HS-5 (cell line): ENCODE measurements around the gene NMNAT3.
"Not testable (repeated sequence)": the region's sequence is repeated elsewhere in the genome, so short reads cannot be mapped to it uniquely, and the experiment has no call there.

Experiments
- DNase-seq: peaks from one replicate; pipeline ENCODE4 v3.0.0-alpha.2; 2012; ENCODE audit warnings: low read depth

Gene NMNAT3

DNA sequence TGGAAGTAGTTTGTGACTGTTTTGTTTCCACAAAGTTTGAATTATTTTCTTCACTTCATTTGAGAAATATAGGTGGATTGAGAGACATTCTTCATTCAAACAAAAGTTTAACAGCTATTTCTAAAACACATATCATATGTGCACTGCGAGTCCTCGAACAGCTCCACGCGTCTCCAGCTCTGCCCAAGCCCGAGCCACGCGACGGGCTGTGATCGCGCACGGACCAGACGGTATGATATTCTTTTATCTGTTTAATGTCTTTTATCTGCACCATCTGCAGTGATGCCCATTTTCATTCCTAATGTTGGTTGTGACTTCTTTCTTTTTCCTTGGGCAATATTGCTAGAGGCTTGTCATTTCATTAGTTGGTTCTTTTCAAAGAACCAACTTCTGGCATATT is 94.1 kb downstream of the NMNAT3 start:
- not testable (repeated sequence) for DNase-seq

DNA sequence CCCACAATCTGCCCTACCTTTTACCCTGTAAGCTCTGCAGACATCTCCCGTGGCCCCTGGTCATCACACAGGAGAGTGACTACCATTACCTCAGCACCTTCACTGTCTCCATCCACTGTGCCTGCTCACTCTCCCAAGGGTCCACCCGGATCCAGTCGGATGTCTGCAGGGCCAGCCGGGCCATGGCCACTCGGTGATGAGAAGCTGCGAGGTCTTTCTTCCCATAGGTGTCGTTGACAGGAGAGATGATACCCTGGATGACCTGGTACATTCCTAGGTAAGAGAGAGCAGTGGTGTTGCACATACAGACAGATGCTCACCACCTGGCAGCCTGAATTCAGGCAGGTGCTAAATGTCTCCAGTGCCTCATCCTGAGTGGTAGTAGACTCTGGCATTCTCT is 99.0 kb downstream of the NMNAT3 start:
- DNase-seq: no peak

DNA sequence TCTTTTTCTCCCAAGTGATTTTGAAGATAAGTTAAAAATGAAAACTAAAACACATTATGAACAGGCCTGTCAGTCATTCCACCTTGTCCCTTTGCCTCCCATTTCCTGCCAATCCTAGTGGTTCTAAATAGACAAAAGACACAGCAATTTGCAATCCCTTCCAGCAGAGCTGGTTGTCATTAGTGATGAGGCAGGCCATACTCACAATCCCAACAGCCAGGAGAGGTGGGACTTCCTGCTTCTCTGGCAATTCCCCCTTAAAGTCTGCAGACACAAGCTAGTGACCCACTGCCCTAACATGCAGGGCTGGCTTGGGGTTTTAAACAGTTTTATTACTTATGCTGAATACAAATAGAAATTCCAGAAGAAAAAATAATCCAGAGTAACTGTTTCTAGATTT is 99.9 kb downstream of the NMNAT3 start:
- DNase-seq: no peak

DNA sequence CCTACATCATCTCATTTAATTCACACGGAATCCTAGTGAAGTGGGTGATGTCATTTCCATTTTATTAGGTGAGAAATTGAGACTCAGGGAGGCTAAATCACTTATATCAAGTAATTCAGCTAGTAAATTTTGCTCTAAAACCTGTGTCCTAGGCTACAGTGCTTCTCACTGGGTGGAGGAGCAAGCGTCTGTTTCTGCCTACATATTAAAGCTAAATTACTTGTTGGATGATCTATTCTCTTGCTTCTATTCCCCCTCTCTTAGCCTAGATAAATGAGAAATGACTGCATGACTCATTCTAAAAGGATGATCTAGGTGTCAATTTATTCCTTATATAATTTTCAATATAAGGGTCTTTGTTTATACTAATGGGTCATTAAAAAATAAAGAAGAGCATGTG is 100.4 kb downstream of the NMNAT3 start:
- no peak for DNase-seq

DNA sequence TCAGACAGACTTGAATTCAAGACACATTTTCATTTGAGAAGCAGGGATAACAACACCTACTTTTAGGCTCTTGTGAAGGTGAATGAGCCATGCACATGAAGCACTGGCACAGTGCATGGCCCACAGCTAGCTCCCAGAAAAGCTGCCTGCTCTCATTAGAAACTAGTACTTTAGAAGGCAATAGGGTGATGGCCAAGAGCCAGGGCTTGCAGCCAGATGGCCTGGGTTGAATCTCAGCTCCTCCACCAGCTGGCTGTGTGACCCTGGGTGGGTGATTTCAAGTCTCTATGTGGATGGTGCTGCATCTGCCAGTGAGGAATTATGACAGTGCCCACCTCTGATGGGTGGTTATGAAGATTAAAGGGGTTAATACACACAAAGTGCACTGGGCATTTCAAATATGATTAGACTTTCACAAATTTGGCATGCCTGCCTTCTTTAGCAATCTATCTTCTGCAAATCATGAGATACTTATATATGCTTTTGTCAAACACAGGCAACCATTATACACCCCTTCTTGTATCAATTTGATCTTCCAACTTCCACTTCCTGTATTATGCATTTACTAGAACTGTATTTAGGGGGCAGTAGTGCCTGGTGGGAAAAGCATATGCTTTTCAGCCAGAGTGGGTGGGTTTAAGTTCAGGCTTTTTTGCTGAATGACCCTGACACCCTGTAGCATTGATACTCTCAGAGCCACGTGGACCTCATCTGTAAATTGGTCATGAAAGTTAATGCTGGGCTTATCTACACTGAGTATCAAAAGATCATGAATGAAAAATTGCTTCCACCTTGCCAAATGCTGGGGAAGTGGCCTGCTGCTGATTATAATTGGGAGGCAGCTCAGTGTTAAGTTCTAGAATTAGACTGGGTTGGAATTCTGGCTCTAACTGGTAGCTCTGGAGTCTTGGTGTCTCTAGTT is 103.5 kb downstream of the NMNAT3 start:
- DNase-seq: no peak

DNA sequence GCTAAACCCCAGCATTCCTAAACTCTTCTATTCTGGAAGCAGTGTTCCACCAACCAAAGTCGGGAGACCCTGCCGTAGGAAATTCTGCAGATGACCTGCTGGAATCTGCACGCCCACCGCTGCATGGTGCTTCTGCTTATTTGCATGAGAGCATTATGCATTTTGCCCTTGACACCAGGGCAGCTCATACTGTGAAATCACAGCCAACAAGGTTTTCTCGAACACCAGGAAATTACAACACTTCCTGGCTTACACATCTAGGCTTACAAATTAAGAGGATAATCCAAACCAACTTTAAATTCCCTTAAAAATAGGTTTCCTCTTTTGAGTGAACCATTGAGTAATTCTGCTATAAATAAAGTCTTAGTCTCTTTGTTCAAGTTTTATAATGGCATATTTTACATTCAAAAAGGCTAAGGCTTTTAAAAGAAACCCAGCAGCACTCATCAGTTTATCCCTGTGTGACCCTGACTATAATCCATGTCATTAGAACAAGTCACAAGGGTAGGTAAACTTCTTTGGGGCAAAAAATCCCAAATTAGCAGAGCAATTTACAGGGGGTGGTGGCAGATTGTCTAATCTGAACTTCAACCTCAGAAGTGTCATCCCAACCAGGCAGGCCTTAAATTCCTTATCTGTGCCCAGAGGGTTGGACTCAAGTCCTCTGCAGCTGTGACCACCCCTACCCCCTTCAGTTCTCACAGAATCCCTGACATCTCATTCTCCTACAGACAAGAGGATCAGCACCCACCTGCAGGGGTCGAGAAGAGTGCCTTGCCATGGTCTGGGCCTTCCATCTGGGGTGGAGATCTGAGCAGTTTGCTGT is 104.7 kb downstream of the NMNAT3 start:
- DNase-seq: no peak

DNA sequence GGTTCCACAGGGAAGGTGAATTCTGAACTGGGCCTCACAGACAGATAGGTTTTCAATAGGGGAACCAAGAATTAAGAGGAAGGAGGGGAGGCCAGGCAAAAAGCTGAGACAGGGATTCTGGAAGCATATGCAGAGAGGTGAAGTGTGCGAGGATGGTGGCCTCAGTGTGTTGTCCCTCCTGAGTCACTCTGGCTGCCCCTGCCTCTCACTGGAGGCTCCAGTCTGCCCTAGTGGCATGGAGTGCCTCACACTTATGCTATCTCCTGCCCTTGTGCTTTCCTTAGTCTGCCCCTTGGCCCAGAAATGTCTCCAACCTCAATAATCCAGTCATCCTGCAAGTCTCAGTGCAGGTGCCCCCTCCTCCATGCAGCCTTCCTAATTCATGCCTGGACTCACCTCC is 106.1 kb downstream of the NMNAT3 start:
- no peak for DNase-seq

DNA sequence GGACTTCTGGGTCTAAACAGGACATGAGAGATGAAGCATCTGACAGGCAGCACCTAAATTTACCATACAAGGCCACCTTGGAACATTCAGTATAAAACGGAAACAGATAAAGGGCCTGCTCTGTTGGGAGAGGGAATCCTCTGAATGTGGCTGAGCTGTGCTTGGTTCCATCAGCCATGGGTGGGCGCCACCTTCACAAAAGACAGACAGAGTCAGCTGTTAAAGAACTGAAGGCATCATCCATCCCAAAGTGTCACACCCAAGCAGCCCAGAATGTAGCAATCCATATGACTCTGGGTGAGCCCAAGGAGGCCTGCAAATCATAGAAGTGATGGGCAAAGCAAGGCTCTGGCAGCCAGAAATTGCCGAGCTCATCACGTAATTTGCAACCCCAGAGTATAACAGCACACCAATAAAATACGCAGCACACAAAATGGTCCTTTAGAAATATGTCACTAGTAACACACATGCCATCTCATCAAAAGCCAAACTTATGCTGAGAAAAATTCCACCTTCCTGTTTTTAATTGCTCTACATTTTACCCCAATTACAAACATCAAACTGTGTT is 113.4 kb downstream of the NMNAT3 start:
- no peak for DNase-seq

DNA sequence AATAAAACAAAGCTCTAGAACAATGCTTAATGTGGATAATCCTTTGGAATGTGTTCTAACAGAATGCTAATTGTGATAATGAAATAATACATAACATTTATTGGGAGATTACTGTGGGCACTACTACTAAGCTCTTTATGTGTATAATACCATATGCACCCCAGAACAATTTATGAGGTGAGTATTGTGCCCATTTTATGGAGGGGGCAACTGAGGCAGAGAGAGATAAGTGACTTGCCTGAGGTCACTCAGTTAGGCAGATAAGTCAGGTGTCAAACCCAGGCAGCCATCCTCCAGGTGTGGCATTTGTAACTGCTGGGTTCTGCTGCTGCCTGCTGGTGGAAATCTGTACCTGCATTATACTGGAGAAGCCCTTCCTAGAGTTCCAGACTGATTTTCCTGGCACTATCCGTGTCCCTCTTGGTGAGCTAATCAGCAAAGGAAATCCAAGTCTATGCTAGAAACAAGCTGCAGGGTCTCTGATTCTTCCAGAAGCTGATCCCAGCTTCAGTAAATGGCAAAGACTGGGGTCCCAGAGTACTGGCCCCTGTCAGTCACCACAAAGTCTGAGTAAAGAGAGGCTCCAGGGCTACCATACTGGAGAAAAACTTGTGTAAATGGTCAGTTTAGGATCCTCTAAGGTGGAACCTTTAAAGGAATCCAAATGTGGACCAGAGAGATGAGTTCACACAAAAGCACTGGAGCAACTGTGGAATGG is 115.7 kb downstream of the NMNAT3 start:
- DNase-seq: no peak

DNA sequence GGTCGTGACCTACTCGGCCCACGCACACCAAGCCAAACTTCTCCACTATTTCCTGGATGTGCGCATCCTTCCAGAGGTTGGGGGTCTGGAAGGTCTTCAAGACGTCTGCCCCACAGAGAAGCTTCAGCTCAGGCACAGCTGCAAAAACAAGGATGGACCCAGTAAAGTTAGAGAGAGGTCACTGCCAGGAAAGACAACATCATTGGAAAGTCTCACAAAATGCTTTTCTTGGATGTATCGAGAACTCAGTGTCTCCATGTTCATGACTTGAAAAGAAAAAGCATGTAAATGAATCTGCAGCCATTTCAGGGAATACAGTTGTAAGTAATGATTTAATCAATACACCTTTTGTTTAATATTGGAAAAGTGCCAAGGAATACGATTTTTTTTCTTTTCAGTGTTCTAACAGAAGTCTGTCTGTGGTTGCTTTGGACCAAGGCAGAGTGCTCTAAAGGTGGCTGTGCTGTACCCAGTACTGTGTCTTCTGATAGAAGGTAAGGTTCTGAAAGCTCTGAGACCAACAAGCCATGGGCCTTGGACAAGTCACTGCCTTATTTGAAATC is 116.4 kb downstream of the NMNAT3 start:
- no peak for DNase-seq

DNA sequence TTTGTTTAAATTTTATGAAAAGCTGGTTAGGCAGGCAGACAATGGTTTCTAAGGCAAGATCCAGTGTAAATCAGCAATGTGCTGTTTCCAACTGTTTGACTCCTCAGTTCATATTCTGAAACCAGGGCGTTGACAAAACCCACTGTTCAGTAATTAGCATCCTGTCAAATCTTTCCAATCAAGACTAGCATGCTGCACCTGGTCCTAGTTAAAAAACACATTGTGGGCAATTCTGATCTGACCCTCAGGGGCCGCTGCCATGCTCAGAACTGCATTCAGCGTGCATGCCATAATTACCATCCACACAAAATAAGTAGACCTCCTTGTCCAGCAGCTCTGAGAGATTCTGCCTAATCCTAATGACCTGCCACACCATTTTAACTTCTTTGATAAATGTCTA is 117.4 kb downstream of the NMNAT3 start:
- no peak for DNase-seq

DNA sequence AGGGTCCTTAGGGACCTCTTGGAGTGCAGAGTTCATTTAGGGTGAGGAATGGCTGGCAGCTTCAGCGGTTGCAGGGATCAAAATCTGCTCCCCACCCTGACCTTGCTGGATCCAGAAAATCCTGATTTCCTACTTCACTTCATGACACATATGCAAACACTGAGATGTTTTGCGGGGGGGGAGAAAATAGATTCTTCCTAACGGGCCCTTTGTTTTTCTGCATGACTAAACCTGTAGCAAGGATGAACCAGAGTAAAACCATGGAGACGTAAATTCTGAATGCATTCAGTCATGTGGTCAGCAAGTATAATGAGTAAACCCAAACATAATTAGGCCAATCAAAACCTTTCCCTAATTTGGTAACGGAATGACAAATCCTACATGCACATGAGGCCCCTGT is 118.2 kb downstream of the NMNAT3 start:
- DNase-seq: peak; percentile 56

DNA sequence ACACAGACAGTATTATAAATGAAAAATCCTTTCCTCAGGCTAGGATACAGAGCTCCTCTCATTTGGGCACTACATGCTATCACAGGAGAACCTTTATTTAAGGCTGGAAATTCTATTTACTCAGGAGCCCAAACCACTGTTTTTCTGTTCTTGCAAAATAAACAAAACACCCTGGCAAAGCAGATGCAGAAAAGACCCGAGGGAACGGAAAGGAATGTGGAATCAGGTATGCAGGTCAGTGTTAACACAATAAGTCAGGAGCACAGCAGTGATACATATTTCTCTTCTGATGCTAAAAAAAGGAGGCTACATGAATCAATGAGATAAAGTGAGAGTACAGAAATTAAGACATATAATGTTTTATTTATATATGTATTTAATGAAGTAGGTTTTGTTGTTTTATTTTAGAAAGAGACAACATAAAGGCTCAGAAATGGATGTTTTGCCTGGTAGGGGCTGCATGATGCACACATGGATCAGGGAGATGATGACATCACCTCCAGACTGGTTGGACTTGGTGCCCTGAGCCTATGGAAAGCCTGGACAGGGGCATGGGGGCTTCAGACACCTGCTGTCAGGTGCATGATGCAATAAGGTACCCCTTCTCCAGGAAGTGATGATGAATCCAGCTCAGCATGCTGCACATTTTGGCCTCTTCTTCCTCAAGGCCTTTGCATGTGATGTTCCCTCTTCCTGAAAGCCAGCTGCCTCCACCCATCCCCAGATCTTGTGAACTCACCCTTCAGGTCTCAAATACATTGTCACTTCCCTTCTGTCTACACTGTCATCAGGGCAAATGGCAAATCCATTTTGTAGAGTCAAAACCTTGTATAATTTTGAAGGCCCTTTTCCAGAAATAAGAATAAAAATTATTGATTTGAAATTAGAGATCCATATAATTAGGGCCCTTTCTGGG is 119.2 kb downstream of the NMNAT3 start:
- DNase-seq: no peak

DNA sequence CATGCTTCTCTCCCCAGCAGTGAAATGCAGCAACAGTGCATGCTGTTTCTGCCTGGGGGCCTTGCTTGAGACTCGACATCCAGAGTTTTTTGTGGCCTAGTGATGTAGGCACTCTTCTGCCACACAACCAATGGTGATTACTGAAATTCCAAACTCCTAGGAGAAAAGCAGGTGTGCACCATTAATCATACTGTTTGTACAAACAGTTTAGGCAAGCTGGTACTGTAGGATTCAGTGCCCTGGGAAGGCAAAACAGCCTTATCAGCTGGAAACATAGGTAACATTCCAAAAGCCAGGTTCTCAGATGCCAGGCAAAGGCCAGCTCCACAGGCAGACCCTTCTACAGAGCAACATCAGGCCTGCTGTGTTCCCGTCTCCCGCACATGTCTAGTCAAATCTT is 120.7 kb downstream of the NMNAT3 start:
- DNase-seq: no peak

DNA sequence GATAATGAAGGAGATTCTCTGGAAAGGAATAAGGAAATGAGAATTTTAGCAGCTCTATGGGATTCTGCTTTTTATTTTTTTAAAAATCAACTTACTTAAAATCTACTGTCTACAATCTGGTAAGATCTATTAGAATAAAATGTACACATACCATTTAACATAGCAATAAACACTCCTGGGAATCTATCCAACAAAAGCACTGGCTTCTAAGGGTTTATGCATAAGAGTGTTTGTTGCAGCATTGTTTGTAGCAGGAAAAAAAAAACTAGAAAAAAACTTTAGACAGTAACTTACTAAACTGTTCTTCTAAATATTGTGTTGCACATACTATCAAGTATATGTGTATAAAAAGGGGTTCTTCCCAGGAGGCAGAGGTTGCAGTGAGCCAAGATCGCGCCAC is 122.5 kb downstream of the NMNAT3 start:
- DNase-seq: no peak

DNA sequence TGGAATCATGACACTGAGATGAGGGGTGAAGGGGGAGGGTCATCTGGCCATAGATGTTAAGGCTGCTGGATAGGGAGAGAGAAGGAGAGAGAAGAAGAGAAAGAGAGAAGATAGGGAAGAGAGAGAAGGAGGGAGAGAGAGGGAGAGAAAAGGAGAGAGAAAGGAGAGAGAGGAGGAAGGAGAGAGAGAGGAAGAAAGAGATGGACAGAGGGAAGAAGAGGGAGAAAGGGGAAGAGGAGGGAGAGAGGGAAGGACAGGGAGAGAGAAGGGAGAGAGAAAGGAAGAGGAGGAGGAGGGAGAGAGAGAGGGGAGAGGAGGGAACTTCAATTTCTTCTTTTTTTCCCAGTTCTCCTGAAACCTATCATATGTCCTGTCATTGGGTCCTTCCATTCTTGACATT is 123.1 kb downstream of the NMNAT3 start:
- no peak for DNase-seq

DNA sequence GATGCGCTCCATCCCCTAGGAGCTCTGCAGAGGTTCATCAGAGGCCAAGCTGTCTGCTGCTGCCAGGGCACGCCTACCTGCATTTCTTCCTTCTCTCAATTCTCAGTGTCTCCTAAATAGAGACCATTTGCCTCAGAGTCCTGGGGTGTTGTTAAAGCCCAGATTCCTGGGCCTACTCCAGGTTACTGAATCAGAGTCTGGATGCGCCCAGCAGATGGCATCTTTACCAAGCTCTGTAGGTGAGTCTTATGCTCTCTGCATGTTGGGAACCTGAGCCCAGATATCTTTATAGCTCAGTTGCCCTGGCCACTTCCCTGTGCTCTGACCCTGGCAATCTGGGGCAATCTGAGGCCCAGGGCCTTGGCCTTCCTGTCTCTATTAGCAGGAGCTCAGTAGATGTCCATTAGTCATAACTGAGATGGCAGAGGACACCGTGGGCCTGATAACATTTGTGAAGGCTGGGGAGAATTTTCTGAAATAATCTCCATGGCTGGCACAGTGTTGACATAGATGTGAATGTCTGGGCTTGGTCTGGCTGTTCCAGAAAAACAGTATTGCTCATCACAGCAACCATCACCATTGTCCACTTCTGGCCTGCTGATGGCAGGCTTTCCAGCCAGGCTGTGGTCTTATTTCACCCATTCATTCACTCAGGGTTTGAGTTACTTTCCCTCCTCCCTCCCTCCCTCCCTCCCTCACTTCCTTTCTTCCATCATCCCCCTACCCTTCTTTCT is 125.0 kb downstream of the NMNAT3 start:
- no peak for DNase-seq

DNA sequence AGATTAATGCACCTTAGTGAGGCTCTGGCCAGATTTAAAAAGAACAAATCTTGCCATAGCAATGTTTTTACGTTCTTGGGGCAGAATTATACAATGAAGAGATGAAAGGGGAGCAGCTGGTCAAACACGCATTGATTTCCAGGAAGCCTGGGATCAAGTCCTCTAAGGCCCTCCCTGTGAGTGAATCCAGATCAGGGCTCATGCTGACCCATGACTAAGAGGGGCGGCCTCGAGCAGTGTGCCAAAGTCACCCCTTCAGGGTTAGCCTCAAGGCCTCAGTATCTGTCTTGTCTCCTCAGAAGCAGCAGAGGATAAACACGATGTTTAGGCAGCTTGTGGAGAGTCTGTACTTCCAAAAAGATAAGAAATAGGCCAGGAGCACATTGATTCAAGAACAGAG is 129.0 kb downstream of the NMNAT3 start:
- DNase-seq: no peak

DNA sequence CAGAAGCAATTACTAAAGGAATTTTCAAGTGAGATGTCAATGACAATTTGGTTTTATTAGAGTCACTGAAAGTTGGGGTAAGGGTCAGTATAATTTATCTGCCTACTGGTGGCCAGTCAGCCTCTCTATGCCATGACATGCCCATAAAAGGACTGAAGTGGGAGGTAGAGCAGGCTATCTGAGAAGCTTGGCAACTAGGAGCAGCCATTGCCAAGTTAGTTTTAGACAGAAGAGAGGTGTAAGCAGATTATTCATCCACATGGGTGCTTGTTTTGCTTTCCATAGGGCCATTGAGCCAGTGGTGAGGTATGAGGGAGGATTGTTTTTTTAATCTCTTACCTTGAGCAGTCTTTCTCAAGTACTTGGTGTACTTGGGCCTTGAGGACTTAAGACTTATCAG is 130.1 kb downstream of the NMNAT3 start:
- no peak for DNase-seq

DNA sequence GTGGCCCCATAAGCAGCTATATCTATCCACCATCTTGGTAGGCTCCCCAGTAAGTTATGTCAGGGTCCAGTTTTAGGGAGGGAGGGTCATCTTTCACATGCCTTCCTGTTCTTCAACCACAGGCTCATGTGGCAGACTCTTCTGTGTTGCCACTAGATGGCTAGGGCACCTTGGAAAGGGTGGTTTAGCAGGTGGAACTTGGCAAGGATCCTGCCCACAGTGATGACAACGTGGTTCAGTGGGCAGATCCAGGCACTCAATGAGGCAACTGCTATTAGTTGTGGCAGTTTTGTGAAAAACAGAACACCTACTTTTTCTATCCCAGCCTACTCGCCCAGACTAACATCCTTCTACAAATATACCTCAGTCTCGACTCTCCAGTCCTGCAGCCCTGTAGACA is 131.0 kb downstream of the NMNAT3 start:
- no peak for DNase-seq
